OCI-LY7 (cell line): ENCODE measurements around the gene CCDC27. TPM values are rescaled to one million over a fixed set of nuclear protein-coding genes. Genes with fewer than 3 reads are reported as not detected.

Source experiments
- BruUV-seq: library from RNA; stranded (reverse); fragments of 400-500 nt; replicated peaks from 2 replicates; lab custom pipeline; 2021; lab: Mats Ljungman, UMichigan
- CTCF ChIA-PET: fragments of 300-600 bp; sonication (Branson Sonifier 250); formaldehyde crosslinking; loops from one replicate; lab custom pipeline; 2022; ENCODE audit warnings: antibody characterized with exemption; ENCODE audit not compliant: unreplicated experiment; lab: Charles Lee
- POLR2A ChIA-PET: fragments of 300-600 bp; sonication (Branson Sonifier 250); formaldehyde crosslinking; loops from one replicate; lab custom pipeline; 2022; ENCODE audit warnings: antibody characterized with exemption; lab: Charles Lee
- DNase-seq: peaks from one replicate; pipeline ENCODE4 v3.0.0-alpha.2; 2015; ENCODE audit warnings: low spot score
- H2AFZ ChIP-seq: fragments of 200-600 bp; sonication (generic), shearing (Covaris generic); 2 replicates; pipeline ENCODE4 v1.6.1; 2014; ENCODE audit warnings: mild to moderate bottlenecking, antibody characterized with exemption, low read length, moderate library complexity
- H3K27ac ChIP-seq: fragments of 200-600 bp; sonication (generic); 2 replicates; pipeline ENCODE4 v1.5.1; 2014; ENCODE audit warnings: mixed run types, low read depth, mild to moderate bottlenecking, moderate library complexity, low read length, inconsistent platforms; ENCODE audit not compliant: poor library complexity, severe bottlenecking
- H3K36me3 ChIP-seq: fragments of 200-600 bp; sonication (generic); 2 replicates; pipeline ENCODE4 v1.6.1; 2014; ENCODE audit warnings: mild to moderate bottlenecking, antibody characterized with exemption, low read length, moderate library complexity, mixed read lengths; ENCODE audit not compliant: insufficient read depth
- H3K4me1 ChIP-seq: fragments of 200-600 bp; sonication (generic); 2 replicates; pipeline ENCODE4 v1.5.1; 2014; ENCODE audit warnings: mild to moderate bottlenecking, low read length; ENCODE audit not compliant: insufficient read depth, poor library complexity, severe bottlenecking
- H3K4me2 ChIP-seq: fragments of 200-600 bp; sonication (generic); 2 replicates; pipeline ENCODE4 v1.6.1; 2014; ENCODE audit warnings: mild to moderate bottlenecking, low read length
- H3K4me3 ChIP-seq: fragments of 200-600 bp; sonication (generic); 2 replicates; pipeline ENCODE4 v1.5.1; 2014; ENCODE audit warnings: mild to moderate bottlenecking, low read depth, low read length; ENCODE audit not compliant: poor library complexity, severe bottlenecking
- H3K79me2 ChIP-seq: fragments of 200-600 bp; sonication (generic); 2 replicates; pipeline ENCODE4 v1.6.1; 2016; ENCODE audit warnings: low read depth, mild to moderate bottlenecking, low read length, moderate library complexity, mixed read lengths; ENCODE audit not compliant: insufficient read depth
- H3K9me2 ChIP-seq: fragments of 200-600 bp; sonication (generic); 2 replicates; pipeline ENCODE4 v1.6.1; 2016; ENCODE audit warnings: mild to moderate bottlenecking, low read length, mixed read lengths; ENCODE audit not compliant: insufficient read depth
- H3K9me3 ChIP-seq: fragments of 200-600 bp; sonication (generic); 2 replicates; pipeline ENCODE4 v1.6.1; 2014; ENCODE audit warnings: mild to moderate bottlenecking, mixed run types, low read length, mixed read lengths
- H4K20me1 ChIP-seq: fragments of 200-600 bp; sonication (generic); 2 replicates; pipeline ENCODE4 v1.6.1; 2014; ENCODE audit warnings: mild to moderate bottlenecking, antibody characterized with exemption, low read length, moderate library complexity, mixed read lengths; ENCODE audit not compliant: insufficient read depth
- EZH2phosphoT487 ChIP-seq: fragments of 200-600 bp; sonication (generic); IDR thresholded peaks from 2 replicates; pipeline ENCODE4 v1.6.1; 2018; ENCODE audit warnings: low read depth, borderline replicate concordance, mild to moderate bottlenecking, mixed run types, antibody characterized with exemption, low read length, moderate library complexity, mixed read lengths
- intact Hi-C: fragments of 100-400 bp; cut with micrococcal nuclease; formaldehyde crosslinking; loops from one replicate; pipeline ENCODE4 v1.10.0; 2022; ENCODE audit not compliant: unreplicated experiment
- total RNA-seq, 2 experiments: library from RNA; depleted of rRNA in 1 of 2; stranded (reverse); fragments of >200 nt in 1 of 2; shearing (Covaris generic) in 1 of 2; gene quantifications; 2 replicates each; pipeline ENCODE4 v1.2.3, GENCODE V29; 2014 to 2022
- TF ChIP-seq, protein P1 (sequence below): fragments of 200-600 bp; sonication (generic); conservative IDR thresholded peaks from 2 replicates; pipeline ENCODE4 v1.5.1; 2014; ENCODE audit warnings: mild to moderate bottlenecking, antibody characterized with exemption, low read length, moderate library complexity, mixed read lengths

Gene CCDC27
- total RNA-seq, 2 experiments from 2014 or later, result not detected

GRCh38 chr1:3762151-3762872 lies 10.1 kb downstream of the CCDC27 start:
- no peak overlapping the region for H3K4me2 ChIP-seq
- H3K9me3 ChIP-seq, result no peaks in the 10 kb centered on the region
- no peaks in the 10 kb centered on the region for H4K20me1 ChIP-seq
- H3K79me2 ChIP-seq, result no peaks in the 10 kb centered on the region
- no peak overlapping the region for H3K27ac ChIP-seq
- CTCF ChIA-PET, result no interaction called here
- intact Hi-C loops, result no loop called here
- no peaks in the 10 kb centered on the region for H3K4me1 ChIP-seq
- POLR2A ChIA-PET, result no interaction called here
- BruUV-seq, result no TSS peak
- H3K9me2 ChIP-seq, result no peaks in the 10 kb centered on the region
- TF ChIP-seq, protein P1, sequence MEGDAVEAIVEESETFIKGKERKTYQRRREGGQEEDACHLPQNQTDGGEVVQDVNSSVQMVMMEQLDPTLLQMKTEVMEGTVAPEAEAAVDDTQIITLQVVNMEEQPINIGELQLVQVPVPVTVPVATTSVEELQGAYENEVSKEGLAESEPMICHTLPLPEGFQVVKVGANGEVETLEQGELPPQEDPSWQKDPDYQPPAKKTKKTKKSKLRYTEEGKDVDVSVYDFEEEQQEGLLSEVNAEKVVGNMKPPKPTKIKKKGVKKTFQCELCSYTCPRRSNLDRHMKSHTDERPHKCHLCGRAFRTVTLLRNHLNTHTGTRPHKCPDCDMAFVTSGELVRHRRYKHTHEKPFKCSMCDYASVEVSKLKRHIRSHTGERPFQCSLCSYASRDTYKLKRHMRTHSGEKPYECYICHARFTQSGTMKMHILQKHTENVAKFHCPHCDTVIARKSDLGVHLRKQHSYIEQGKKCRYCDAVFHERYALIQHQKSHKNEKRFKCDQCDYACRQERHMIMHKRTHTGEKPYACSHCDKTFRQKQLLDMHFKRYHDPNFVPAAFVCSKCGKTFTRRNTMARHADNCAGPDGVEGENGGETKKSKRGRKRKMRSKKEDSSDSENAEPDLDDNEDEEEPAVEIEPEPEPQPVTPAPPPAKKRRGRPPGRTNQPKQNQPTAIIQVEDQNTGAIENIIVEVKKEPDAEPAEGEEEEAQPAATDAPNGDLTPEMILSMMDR, result no peak
- TF ChIP-seq EZH2phosphoT487, result no peak
- no peak overlapping the region for H2AFZ ChIP-seq
- H3K36me3 ChIP-seq, result no peaks in the 10 kb centered on the region
- no peak for DNase-seq
- H3K4me3 ChIP-seq, result no peak overlapping the region

GRCh38 chr1:3762873-3763228 lies 10.6 kb downstream of the CCDC27 start:
- ChIA-PET POLR2A (no interaction called here), CTCF (no interaction called here)
- H3K4me2 ChIP-seq, result no peak overlapping the region
- H3K36me3 ChIP-seq, result no peaks in the 10 kb centered on the region
- no peaks in the 10 kb centered on the region for H3K9me2 ChIP-seq
- H4K20me1 ChIP-seq, result no peaks in the 10 kb centered on the region
- no peak overlapping the region for H3K27ac ChIP-seq
- intact Hi-C loops, result no loop called here
- no peak overlapping the region for H2AFZ ChIP-seq
- BruUV-seq, result no TSS peak
- no peak for DNase-seq
- H3K4me1 ChIP-seq, result no peaks in the 10 kb centered on the region
- no peak overlapping the region for H3K4me3 ChIP-seq
- no peaks in the 10 kb centered on the region for H3K9me3 ChIP-seq
- H3K79me2 ChIP-seq, result no peaks in the 10 kb centered on the region
- TF ChIP-seq, protein P1, result no peak
- TF ChIP-seq EZH2phosphoT487, result no peak

DNA sequence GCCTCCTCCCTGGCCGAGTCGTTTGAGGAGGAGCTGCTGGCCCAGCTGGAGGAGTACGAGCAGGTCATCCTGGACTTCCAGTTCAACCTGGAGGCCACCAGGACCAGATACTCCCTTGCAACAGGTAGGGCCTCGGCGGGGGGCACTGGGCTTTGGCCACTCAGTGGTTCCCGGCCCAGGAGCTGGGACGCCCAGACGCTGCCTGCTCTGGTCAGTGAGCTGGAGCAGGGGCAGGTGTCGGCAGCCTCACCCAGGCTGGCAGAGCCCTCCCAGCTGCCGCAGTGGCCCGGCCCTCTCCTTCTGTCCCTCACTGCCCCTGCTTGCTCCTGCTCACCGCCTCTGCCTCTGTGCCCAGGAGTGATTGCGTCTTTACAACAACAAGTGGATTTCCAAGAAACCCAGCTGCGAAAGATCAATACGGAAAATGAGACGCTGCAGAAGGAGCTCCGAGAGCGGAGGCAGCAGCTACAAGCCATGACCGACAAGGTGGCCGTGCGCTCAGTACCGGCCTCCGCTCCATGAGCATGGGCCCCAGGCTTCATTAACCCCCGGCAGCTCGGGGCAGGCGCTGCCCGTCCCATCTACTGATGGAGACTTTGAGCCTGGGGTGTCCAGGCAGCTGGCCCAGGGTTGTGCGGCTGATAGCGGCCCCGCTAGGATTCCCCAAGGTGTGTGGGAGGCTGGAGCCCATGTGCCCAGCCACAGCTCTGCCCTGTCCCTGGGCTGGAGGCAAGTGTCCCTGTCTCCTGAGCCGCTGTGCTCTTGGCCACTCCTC lies 11.3 kb downstream of the CCDC27 start:
- TF ChIP-seq, protein P1, result no peak
- TF ChIP-seq EZH2phosphoT487, result no peak
- H3K79me2 ChIP-seq, result no peaks in the 10 kb centered on the region
- DNase-seq, result no peak
- H3K4me1 ChIP-seq, result no peaks in the 10 kb centered on the region
- no peak overlapping the region for H3K4me3 ChIP-seq
- POLR2A ChIA-PET, result no interaction called here
- no TSS peak for BruUV-seq
- intact Hi-C loops, result no loop called here
- H4K20me1 ChIP-seq, result no peaks in the 10 kb centered on the region
- H2AFZ ChIP-seq, result no peak overlapping the region
- CTCF ChIA-PET, result no interaction called here
- no peak overlapping the region for H3K27ac ChIP-seq
- H3K4me2 ChIP-seq, result no peak overlapping the region
- no peaks in the 10 kb centered on the region for H3K9me3 ChIP-seq
- no peaks in the 10 kb centered on the region for H3K9me2 ChIP-seq
- H3K36me3 ChIP-seq, result no peaks in the 10 kb centered on the region
